MCF 10A (cell line): Measurements from ENCODE around the gene ASIC3. TPM values are rescaled to one million over a fixed set of nuclear protein-coding genes. Genes with fewer than 3 reads are reported as not detected.

Source experiments
- BruUV-seq: library from RNA; stranded (reverse); fragments of 400-500 nt; replicated peaks from 2 replicates; lab custom pipeline; 2021; lab: Mats Ljungman, UMichigan
- CTCF ChIA-PET: fragments of 300-600 bp; sonication (Branson Sonifier 250); formaldehyde crosslinking; extraction: SDS; loops from one replicate; lab custom pipeline; 2021; ENCODE audit warnings: antibody characterized with exemption, inconsistent platforms; lab: Yijun Ruan, JAX
- POLR2A ChIA-PET: fragments of 300-600, 350-650 bp; sonication (Branson Sonifier 250); formaldehyde crosslinking; extraction: SDS; loops from one replicate; lab custom pipeline; 2020; ENCODE audit warnings: antibody characterized with exemption, inconsistent platforms; lab: Yijun Ruan, JAX
- DNase-seq: peaks from one replicate; pipeline ENCODE4 v3.0.0-alpha.2; 2018; ENCODE audit not compliant: unreplicated experiment
- H3K27ac Mint-ChIP-seq: one replicate; pipeline ENCODE4 v1.8.0; 2022; ENCODE audit warnings: mild to moderate bottlenecking, low read depth, mixed read lengths; ENCODE audit not compliant: unreplicated experiment
- H3K27me3 Mint-ChIP-seq: one replicate; pipeline ENCODE4 v1.8.0; 2022; ENCODE audit warnings: mixed read lengths; ENCODE audit not compliant: insufficient read depth, unreplicated experiment
- H3K36me3 Mint-ChIP-seq: one replicate; pipeline ENCODE4 v1.8.0; 2022; ENCODE audit warnings: mild to moderate bottlenecking, moderate library complexity, mixed read lengths; ENCODE audit not compliant: insufficient read depth, unreplicated experiment
- H3K4me1 Mint-ChIP-seq: one replicate; pipeline ENCODE4 v1.8.0; 2022; ENCODE audit warnings: mixed read lengths; ENCODE audit not compliant: insufficient read depth, unreplicated experiment
- H3K4me3 Mint-ChIP-seq: one replicate; pipeline ENCODE4 v1.8.0; 2022; ENCODE audit warnings: mild to moderate bottlenecking, moderate library complexity, mixed read lengths; ENCODE audit not compliant: unreplicated experiment
- H3K9me3 Mint-ChIP-seq: one replicate; pipeline ENCODE4 v1.8.0; 2022; ENCODE audit warnings: mixed read lengths; ENCODE audit not compliant: unreplicated experiment
- intact Hi-C: fragments of 100-400 bp; cut with micrococcal nuclease; formaldehyde crosslinking; loops from 2 replicates; pipeline ENCODE4 v1.14.1; 2022
- total RNA-seq: library from RNA; stranded (reverse); gene quantifications from 2 replicates; pipeline ENCODE4 v1.2.3, GENCODE V29; 2022
- TF ChIP-seq, protein P1 (sequence below): fragments of 200-600 bp; IDR thresholded peaks from one replicate; pipeline ENCODE4 v1.8.0; 2022; ENCODE audit warnings: antibody characterized with exemption, mild to moderate bottlenecking; ENCODE audit not compliant: unreplicated experiment

ASIC3 gene
- total RNA-seq, 1 experiment from 2014 or later = 3.9 TPM

GRCh38 chr7:151056283-151056665, 7.9 kb downstream of the ASIC3 start:
- H3K4me3 Mint-ChIP-seq = peak overlapping the region; percentile 97
- no peaks in the 10 kb centered on the region for H3K27me3 Mint-ChIP-seq
- TF ChIP-seq, protein P1, sequence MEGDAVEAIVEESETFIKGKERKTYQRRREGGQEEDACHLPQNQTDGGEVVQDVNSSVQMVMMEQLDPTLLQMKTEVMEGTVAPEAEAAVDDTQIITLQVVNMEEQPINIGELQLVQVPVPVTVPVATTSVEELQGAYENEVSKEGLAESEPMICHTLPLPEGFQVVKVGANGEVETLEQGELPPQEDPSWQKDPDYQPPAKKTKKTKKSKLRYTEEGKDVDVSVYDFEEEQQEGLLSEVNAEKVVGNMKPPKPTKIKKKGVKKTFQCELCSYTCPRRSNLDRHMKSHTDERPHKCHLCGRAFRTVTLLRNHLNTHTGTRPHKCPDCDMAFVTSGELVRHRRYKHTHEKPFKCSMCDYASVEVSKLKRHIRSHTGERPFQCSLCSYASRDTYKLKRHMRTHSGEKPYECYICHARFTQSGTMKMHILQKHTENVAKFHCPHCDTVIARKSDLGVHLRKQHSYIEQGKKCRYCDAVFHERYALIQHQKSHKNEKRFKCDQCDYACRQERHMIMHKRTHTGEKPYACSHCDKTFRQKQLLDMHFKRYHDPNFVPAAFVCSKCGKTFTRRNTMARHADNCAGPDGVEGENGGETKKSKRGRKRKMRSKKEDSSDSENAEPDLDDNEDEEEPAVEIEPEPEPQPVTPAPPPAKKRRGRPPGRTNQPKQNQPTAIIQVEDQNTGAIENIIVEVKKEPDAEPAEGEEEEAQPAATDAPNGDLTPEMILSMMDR = no peak
- no TSS peak for BruUV-seq
- H3K9me3 Mint-ChIP-seq = no peaks in the 10 kb centered on the region
- peaks cover 3% of the 10 kb centered on the region for H3K36me3 Mint-ChIP-seq
- POLR2A ChIA-PET = interaction anchor here (0.8 to 8.4 kb wide), 3 partner anchors 9 to 29 kb away, joined by 3 to 151 read pairs (median 6); partner anchors contain the start of genes ABCB8, AGAP3, FASTK and TMUB1
- H3K27ac Mint-ChIP-seq = no peak overlapping the region
- no peak for DNase-seq
- intact Hi-C loops = no loop called here
- peaks cover 26% of the 10 kb centered on the region for H3K4me1 Mint-ChIP-seq
- CTCF ChIA-PET = interaction anchor here (0.6 to 3.3 kb wide), 4 partner anchors 13 to 56 kb away, joined by 3 to 21 read pairs (median 4); partner anchors contain the start of gene ABCB8

DNA sequence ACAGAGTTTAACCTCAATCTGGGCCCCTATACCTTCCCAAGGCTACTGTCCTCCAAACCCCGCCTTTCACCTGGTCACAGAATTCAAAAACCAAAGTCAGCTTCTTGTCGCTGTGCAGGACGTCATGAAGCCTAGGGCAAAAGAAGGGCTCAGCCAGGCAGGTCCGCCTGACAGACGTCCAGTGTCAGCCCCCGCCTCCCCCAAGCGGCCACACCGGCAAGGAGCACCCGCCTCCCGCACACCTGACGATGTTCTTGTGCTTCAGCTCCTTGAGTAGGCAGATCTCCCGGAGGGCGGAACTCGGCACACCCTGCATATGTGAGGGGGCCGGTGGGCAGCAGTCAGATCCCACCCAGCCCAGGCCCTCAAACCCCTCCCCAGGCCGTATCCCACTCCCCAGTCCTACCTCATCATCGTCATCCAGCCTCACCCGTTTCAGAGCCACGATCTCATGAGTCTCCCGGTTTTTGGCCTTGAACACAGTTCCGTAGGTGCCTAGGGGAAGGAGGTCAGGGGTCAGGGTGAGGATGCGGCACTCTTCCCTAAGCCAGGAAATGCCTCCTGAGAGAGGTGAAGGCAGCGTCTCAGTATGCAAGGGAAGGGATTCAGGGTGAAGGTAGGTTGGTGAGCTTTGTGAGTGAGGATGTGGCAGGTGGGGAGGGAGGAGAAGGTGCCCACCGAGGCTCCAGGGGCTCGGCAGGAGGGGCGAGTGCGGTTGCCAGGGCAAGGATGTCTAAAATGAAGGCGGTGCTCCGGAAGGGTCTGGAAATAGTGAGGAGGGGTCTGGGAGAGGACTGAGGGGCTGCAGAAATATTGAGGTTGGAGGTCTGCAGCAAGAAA, 8.6 kb downstream of the ASIC3 start:
- no TSS peak for BruUV-seq
- no peak for DNase-seq
- CTCF ChIA-PET = interaction anchor here (0.6 to 3.3 kb wide), 3 partner anchors 29 to 1918 kb away, joined by 3 to 21 read pairs (median 3); partner anchors contain the start of gene ABCB8
- no peaks in the 10 kb centered on the region for H3K27me3 Mint-ChIP-seq
- TF ChIP-seq, protein P1 = no peak
- peaks cover 6% of the 10 kb centered on the region for H3K36me3 Mint-ChIP-seq
- POLR2A ChIA-PET = interaction anchor here (0.8 to 8.4 kb wide), 6 partner anchors 10 to 59 kb away, joined by 3 to 151 read pairs (median 5); partner anchors contain the start of genes ABCB8, AGAP3, FASTK and TMUB1
- peak overlapping the region; percentile 87 for H3K27ac Mint-ChIP-seq
- no peaks in the 10 kb centered on the region for H3K9me3 Mint-ChIP-seq
- peak overlapping the region; percentile 97 for H3K4me3 Mint-ChIP-seq
- intact Hi-C loops = no loop called here
- H3K4me1 Mint-ChIP-seq = peaks cover 32% of the 10 kb centered on the region

DNA sequence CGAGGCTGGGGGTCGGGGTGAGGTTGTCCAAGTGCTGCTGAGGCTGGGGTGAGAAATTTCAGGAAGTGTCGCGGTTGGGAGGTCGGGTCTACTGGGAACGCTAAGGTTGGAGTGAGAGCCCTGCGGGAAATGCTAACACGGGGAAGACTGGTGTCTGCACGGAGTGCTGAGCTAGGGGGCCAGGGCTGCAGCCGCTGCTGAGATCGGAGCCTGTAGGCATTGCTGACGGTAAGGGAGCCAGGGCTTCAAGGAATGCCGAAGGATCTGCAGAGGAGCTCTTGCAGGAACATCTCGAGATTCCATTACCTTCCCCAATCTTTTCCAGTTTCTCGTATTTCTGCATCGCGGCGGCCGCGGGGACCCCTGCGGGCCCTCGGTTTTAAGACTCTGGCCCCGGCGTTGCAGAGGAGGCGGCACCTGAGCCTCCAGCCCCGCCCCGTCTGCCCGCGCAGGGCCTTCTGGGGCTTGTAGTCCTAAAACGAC, 9.2 kb downstream of the ASIC3 start, which contains the start of gene CDK5:
Gene CDK5, minus strand, starts transcription at position 392 of the 483 bp plus-strand sequence. Its CDS starts 49 bp downstream, at position 343.
- no TSS peak for BruUV-seq
- intact Hi-C loops = no loop called here
- TF ChIP-seq, protein P1 = no peak
- ChIA-PET CTCF (interaction anchor here (0.6 to 3.3 kb wide), 4 partner anchors 9 to 1919 kb away, joined by 3 to 21 read pairs (median 4); no protein-coding TSS in a partner anchor), POLR2A (interaction anchor here (0.9 to 8.4 kb wide), 5 partner anchors 11 to 58 kb away, joined by 3 to 151 read pairs (median 6); partner anchors contain the start of genes ABCB8, AGAP3, FASTK and TMUB1)
- Mint-ChIP-seq H3K27me3 (no peaks in the 10 kb centered on the region), H3K4me1 (peaks cover 33% of the 10 kb centered on the region), H3K4me3 (peak within 1 kb of the TSS; percentile 97), H3K9me3 (no peaks in the 10 kb centered on the region), H3K36me3 (peaks cover 6% of the 10 kb centered on the region), H3K27ac (peak within 1 kb of the TSS; percentile 87)
- no peak for DNase-seq
